Endodermal cell (in vitro differentiated cells): ENCODE data around the gene ANKRD22. TPM values are rescaled to one million over a fixed set of nuclear protein-coding genes. Genes with fewer than 3 reads are reported as not detected.

Experiments
- DNase-seq: peaks from one replicate; pipeline ENCODE4 v3.0.0-alpha.2; 2017
- H3K27ac ChIP-seq: 2 replicates; pipeline ENCODE4 v1.5.1; 2013; ENCODE audit warnings: mild to moderate bottlenecking, low read depth, low read length, moderate library complexity
- H3K27me3 ChIP-seq: 2 replicates; pipeline ENCODE4 v1.6.1; 2013; ENCODE audit warnings: mild to moderate bottlenecking, low read length, moderate library complexity; ENCODE audit not compliant: insufficient read depth, control insufficient read depth, poor library complexity, severe bottlenecking
- H3K36me3 ChIP-seq: 2 replicates; pipeline ENCODE4 v1.7.0; 2013; ENCODE audit warnings: mild to moderate bottlenecking, low read length, moderate library complexity; ENCODE audit not compliant: control insufficient read depth, insufficient read depth
- H3K4me1 ChIP-seq: one replicate; pipeline ENCODE4 v1.7.0; 2013; ENCODE audit warnings: low read length; ENCODE audit not compliant: control insufficient read depth, insufficient read depth
- H3K4me3 ChIP-seq: 2 replicates; pipeline ENCODE4 v1.5.1; 2013; ENCODE audit warnings: mild to moderate bottlenecking, low read length, moderate library complexity
- H3K9ac ChIP-seq: 2 replicates; pipeline ENCODE4 v1.6.1; 2013; ENCODE audit warnings: mild to moderate bottlenecking, low read length, moderate library complexity; ENCODE audit not compliant: poor library complexity, severe bottlenecking; ENCODE audit errors: extremely low read depth
- H3K9me3 ChIP-seq: 2 replicates; pipeline ENCODE4 v1.6.1; 2013; ENCODE audit warnings: mild to moderate bottlenecking, low read length, moderate library complexity; ENCODE audit not compliant: control insufficient read depth
- H3K27ac Mint-ChIP-seq: 2 replicates; pipeline ENCODE4 v1.8.0; 2020; ENCODE audit warnings: mixed read lengths
- H3K27me3 Mint-ChIP-seq: 2 replicates; pipeline ENCODE4 v1.8.0; 2021; ENCODE audit warnings: mild to moderate bottlenecking, mixed read lengths; ENCODE audit not compliant: insufficient read depth
- H3K36me3 Mint-ChIP-seq: 2 replicates; pipeline ENCODE4 v1.8.0; 2020; ENCODE audit warnings: low read depth, mixed read lengths
- H3K4me1 Mint-ChIP-seq: 2 replicates; pipeline ENCODE4 v1.8.0; 2020; ENCODE audit warnings: mixed read lengths
- H3K4me3 Mint-ChIP-seq: 2 replicates; pipeline ENCODE4 v1.8.0; 2020; ENCODE audit warnings: mild to moderate bottlenecking, moderate library complexity, mixed read lengths
- H3K9me3 Mint-ChIP-seq: 2 replicates; pipeline ENCODE4 v1.8.0; 2020; ENCODE audit warnings: mild to moderate bottlenecking, mixed read lengths
- CTCF ChIP-seq: fragments of 200-600 bp; sonication (generic); conservative IDR thresholded peaks from 2 replicates; pipeline ENCODE4 v1.5.0; 2021; ENCODE audit warnings: antibody characterized with exemption, mild to moderate bottlenecking
- WGBS, 2 experiments: methylation state at CpG; one replicate each; pipeline versions ENCODE4 v1.1.5 to v1.1.7; 2013; ENCODE audit warnings: missing lambda C conversion rate in 2 of 2, mixed read lengths in 1 of 2; ENCODE audit not compliant: insufficient coverage in 1 of 2, insufficient read length in 1 of 2; 5-methylcytosine and 5-hydroxymethylcytosine counted together
- total RNA-seq, 2 donors: library from RNA; stranded (reverse); fragmentation: NEBNext Ultra II Directional in 1 of 2; extraction: Animal tissue kit (Norgen Biotek cat#: 25700) in 1 of 2; gene quantifications; 2 replicates in 1 of 2; 3 replicates in 1 of 2; pipeline ENCODE4 v1.2.1, GENCODE V29; 2021

The ANKRD22 gene
- total RNA-seq, 2 donors from 2014 or later, result not detected

- Mint-ChIP-seq H3K4me1 (no peaks in the 10 kb centered on the region), H3K27ac (no peak overlapping the region)
These were observed 70.4 kb downstream of the ANKRD22 start for GRCh38 chr10:88781206-88781605.

More at GRCh38 chr10:88781206-88781605, 70.4 kb downstream of the ANKRD22 start:
- H3K4me3 Mint-ChIP-seq, result no peak overlapping the region
- no peak overlapping the region for H3K4me3 ChIP-seq
- H3K9me3 Mint-ChIP-seq, result no peaks in the 10 kb centered on the region
- no peak for TF ChIP-seq CTCF
- H3K9ac ChIP-seq, result no peak overlapping the region
- H3K36me3 Mint-ChIP-seq, result no peaks in the 10 kb centered on the region
- H3K36me3 ChIP-seq, result no peaks in the 10 kb centered on the region
- H3K4me1 ChIP-seq, result no peaks in the 10 kb centered on the region
- H3K27me3 Mint-ChIP-seq, result peaks cover 2% of the 10 kb centered on the region
- H3K27ac ChIP-seq, result no peak overlapping the region
- no peak for DNase-seq
- WGBS, 2 experiments, result 82 to 94% methylated on average over 2 of the region's 2 CpGs
- H3K27me3 ChIP-seq, result no peaks in the 10 kb centered on the region
- no peaks in the 10 kb centered on the region for H3K9me3 ChIP-seq

Other genes with a start within 250 kb of the ANKRD22 start
- gene LIPF, start 187.4 kb downstream of the ANKRD22 start, total RNA-seq, result not detected
- gene LIPK, start 145.6 kb downstream of the ANKRD22 start, total RNA-seq, result not detected
- gene LIPN, start 91.8 kb downstream of the ANKRD22 start, total RNA-seq, result not detected
- gene LIPM, start 49.1 kb downstream of the ANKRD22 start, total RNA-seq, result not detected
- gene STAMBPL1, start 28.4 kb upstream of the ANKRD22 start, total RNA-seq, result 1 to 10 TPM; 1.2 to 4.1 TPM
- not detected for gene ACTA2, start 100.9 kb upstream of the ANKRD22 start, total RNA-seq
- under 1 TPM in 1 of 2 donors, not detected in 1; 0.95 TPM for gene FAS, start 139.0 kb upstream of the ANKRD22 start, total RNA-seq